GM19455 (cell line): Measurements from ENCODE around the gene PAAF1.

Experiments
- ATAC-seq: cut with Tn5 transposase; IDR thresholded peaks from one replicate; pipeline ENCODE4 v1.9.1; 2021; ENCODE audit not compliant: unreplicated experiment

Gene PAAF1

GRCh38 chr11:73944085-73944484 is 67.3 kb downstream of the PAAF1 start:
- ATAC-seq = no peak

- ATAC-seq = no peak
Measured at GRCh38 chr11:73944901-73945300, 68.1 kb downstream of the PAAF1 start.

GRCh38 chr11:73945396-73945795 is 68.6 kb downstream of the PAAF1 start:
- no peak for ATAC-seq

GRCh38 chr11:73946798-73947458 is 70.1 kb downstream of the PAAF1 start:
- no peak for ATAC-seq

- ATAC-seq = no peak
Measured at GRCh38 chr11:73949246-73949645, 72.4 kb downstream of the PAAF1 start.

GRCh38 chr11:73949912-73950311 is 73.1 kb downstream of the PAAF1 start:
- ATAC-seq = no peak

- ATAC-seq = no peak
Measured at GRCh38 chr11:73950869-73951710, 74.3 kb downstream of the PAAF1 start, which contains the start of gene DNAJB13. Gene DNAJB13 (plus strand): TSS chr11:73951026. CDS start chr11:73951070, 44 bp downstream.

- no peak for ATAC-seq
Measured at GRCh38 chr11:73951797-73952196, 75.0 kb downstream of the PAAF1 start.

- ATAC-seq = no peak
Measured at GRCh38 chr11:73956876-73957653, 80.3 kb downstream of the PAAF1 start.

- ATAC-seq = no peak
Measured at GRCh38 chr11:73957654-73958361, 81.0 kb downstream of the PAAF1 start.

GRCh38 chr11:73958521-73959141 is 81.8 kb downstream of the PAAF1 start:
- no peak for ATAC-seq

- no peak for ATAC-seq
Measured at GRCh38 chr11:73961321-73961720, 84.5 kb downstream of the PAAF1 start.

- ATAC-seq = no peak
Measured at GRCh38 chr11:73962101-73962705, 85.4 kb downstream of the PAAF1 start.

GRCh38 chr11:73963861-73964260 is 87.1 kb downstream of the PAAF1 start:
- ATAC-seq = no peak

- no peak for ATAC-seq
Measured at GRCh38 chr11:73965076-73965763, 88.4 kb downstream of the PAAF1 start.

GRCh38 chr11:73965764-73966121 is 88.9 kb downstream of the PAAF1 start:
- ATAC-seq = no peak

- no peak for ATAC-seq
Measured at GRCh38 chr11:73968356-73968966, 91.7 kb downstream of the PAAF1 start.

GRCh38 chr11:73969091-73969490 is 92.3 kb downstream of the PAAF1 start:
- ATAC-seq = no peak
